HL-60/S4 treated with retinoic acid at 250 ng/mL for 4 days and 3 days (cell line): ENCODE results near the gene DEDD2.
"Not testable (repeated sequence)": the region's sequence is repeated elsewhere in the genome, so short reads cannot be mapped to it uniquely, and the experiment has no call there.

ENCODE experiments used
- in situ Hi-C: fragments of 300-500 bp; cut with MboI; formaldehyde crosslinking; loops from 2 replicates; pipeline ENCODE4 v1.7.0; 2022; ENCODE audit warnings: low sequenced_read_pairs

The DEDD2 gene, protein sequence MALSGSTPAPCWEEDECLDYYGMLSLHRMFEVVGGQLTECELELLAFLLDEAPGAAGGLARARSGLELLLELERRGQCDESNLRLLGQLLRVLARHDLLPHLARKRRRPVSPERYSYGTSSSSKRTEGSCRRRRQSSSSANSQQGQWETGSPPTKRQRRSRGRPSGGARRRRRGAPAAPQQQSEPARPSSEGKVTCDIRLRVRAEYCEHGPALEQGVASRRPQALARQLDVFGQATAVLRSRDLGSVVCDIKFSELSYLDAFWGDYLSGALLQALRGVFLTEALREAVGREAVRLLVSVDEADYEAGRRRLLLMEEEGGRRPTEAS

DNA sequence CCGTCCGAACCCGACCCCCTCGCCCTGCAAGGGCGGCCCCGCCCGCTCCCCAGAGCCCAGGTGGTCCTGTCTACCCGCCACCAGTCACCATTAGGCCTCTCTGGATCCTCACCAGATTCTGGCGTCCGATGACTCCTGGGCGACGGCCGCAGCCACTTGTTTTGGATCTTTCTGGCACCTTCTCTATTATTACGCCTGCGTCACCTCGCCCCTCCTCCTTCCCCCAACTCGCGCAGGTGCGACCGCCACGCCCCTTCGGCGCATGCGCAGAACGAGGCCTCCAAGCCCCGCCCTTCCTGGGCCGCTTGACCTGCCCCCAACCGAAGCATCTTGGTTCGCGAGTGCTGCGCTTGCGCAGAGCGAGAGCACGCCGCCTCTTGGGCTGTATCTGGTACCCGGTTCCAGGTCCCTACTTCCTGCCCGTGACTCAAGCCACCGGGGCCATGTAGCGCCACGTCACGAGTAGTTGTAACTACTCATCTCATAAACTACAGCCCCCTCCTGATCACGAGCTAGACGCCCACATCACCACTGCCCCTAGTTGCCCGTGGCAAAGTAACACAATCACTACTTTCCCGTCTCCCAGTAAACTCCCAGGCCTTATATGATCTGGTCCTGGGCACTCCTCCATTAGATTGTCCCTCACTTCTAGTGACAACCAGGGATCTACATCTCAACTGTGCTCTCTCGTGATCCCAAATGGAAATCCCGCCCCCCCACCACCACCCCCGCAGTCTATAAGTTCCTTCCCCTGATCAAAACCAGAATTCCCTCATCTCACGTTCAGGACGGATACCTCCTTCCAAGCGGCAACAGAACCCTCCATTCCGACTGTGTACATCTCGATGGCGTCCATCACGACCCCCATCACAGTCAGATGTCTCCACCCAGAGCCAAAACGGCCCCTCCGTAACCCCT is at the start of gene DEDD2:
TSS of gene DEDD2 (minus strand) at position 158 of the 918 bp plus-strand sequence. CDS start 670 bp downstream, outside the sequence.
- in situ Hi-C loops: no loop called here

DNA sequence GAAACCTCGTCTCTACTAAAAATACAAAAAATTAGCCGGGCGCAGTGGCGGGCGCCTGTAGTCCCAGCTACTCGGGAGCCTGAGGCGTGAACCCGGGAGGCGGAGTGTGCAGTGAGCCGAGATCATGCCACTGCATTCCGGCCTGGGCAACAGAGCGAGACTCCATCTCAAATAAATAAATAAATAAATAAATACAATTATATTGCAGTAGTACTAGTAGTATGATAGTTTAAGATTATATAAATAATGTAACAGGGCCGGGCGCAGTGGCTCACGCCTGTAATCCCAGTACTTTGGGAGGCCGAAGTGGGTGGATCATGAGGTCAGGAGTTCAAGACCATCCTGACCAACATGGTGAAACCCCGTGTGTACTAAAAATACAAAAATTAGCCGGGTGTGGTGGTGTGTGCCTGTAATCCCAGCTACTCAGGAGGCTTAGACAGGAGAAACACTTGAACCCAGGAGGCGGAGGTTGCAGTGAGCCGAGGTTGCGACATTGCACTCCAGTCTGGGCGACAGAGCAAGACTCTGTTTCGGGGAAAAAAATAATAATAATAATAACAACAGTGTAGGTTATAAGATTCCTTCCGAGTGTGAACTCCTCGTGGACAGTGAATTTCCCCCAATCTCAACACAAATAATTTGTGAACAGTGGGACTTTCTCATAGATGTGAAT is 49.6 kb upstream of the DEDD2 start:
- in situ Hi-C loops: not testable (repeated sequence)

DNA sequence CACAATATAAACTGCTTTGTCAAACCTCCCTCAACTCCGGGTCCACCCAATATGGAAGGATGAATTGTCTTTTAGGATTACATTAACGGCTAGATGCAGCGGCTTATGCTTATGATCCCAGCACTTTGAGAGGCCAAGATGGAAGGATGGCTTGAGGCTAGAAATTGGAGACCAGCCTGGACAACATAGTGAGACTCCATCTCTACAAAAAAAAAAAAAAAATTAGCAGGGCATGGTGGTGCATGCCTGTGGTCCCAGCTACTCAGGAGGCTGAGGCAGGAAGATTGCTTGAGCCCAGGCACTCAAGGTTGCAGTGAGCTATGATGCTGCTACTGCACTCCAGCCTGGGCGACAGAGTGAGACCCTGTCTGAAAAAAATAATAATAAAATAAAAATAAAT is 48.6 kb upstream of the DEDD2 start:
- in situ Hi-C loops: not testable (repeated sequence)

DNA sequence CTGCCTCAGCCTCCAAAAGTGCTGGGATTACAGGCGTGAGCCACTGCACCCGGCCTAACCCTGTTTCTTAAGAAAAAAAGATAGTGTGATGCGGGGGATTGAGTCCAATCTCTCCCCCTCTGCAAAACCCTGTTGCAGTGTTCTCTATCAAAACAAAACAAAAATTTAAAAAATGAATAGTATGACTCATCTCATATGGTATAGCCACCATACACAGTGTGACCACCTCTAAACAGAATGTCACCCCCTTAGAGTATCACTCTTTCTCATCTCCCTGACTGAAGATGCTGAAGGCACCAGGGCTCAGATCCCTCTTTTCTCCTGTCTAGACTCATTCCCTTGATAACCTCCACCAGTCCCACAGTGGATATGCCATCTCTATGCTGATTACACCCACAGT is 44.3 kb upstream of the DEDD2 start:
- in situ Hi-C loops: no loop called here

DNA sequence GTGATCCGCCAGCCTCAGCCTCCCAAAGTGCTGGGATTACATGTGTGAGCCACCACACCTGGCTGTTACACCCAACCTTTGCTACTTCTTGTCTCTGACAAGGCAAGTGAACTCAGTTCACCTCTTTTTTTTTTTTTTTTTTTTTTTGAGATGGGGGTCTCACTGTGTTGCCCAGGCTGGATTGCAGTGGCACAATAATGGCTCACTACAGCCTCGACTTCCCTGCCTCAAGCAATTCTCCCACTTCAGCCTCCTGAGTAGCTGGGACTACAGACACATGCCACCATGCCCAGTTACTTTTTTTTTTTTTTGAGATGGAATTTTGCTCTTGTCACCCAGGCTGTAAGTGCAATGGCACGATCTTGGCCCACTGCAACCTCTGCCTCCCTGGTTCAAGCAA is 40.4 kb upstream of the DEDD2 start:
- in situ Hi-C loops: not testable (repeated sequence)

DNA sequence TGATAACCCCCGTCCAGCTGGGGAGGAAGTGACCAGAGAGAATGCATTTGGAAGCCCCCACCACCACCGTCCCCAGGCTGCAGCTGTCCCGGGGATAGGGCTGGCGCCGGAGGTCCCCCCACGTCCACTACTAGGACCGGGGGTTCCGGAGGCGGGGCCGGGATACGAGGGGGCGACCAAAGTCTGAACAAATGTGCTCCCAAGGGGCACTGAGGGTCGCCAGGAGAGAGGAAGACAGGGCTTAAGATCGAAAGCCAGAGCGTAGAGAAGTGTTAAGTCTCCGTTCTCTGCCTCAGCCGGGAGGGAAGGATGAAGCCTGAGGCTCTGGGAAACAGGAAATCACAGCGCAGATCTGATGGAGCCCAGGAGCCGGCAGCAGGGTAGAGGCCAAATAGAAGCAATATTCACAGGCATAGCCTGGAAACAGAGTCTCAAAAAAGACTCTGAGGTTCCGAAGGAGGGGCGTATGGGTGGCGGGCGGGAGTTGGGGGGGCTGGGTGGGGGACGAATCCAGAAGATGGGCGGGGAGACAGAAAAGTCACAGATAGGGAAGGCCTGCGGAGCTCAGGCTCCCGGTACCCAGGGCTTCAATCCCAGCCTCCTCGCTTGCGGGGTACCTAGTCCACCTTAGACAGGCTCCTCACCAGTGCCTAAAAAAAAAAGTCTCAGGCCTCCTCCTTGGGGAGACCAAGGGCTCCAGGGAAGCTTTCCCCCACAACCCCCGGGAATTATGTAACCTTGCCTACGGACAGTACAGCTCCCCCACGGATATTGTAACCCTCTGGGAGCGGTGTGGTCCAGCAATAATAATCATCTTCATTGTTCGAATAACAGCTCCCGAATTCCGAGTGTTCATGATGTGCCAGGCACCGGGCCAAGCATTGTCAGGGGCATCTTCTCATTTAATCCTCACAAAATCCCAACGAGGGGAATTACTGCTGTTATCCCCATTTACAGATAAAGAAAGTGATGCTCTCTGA is 38.6 kb upstream of the DEDD2 start:
- in situ Hi-C loops: no loop called here

DNA sequence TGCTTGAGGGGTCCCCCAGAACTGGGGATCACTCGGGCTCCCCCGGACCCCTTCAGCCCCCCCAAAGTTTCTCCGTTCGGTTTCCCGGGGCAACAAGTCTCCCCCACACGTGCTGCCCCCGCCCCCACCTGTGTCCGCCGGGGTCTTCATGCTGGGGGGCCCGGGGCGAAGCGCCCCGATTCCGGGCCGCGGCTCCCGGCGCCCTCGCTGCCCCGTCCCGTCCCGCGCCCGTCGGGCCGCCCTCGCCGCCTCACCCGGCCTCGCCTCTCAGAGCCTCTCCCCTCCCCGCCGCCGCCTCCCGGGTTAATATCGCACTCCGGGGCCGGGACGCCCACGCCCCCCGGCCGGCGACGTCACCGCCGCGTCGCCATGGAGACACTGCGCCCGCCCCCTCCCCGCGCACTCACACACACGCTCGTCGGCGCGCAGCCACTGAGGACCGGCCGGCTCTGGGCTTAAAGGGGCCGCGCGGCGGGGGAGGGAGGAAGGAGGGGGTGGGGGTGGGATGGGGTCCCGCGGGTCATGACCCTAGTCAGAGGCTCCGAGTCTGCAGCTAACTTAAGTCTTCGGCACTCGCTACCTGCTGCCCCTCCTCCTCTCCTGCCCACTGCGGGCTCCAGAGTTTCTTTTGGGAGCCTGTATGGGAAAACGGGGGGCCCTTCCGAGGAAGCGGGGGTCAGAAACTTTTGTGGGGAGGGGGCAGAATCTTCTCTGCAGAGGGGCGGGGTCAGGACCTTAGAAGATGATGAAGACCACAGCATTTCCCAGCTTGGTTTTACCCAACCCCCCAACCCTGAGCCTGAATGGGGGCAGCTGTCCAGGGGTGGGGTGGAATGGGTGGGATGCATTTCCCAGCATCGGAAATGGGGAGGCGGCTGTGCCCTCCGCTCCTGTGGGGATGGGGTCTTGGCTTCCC is 37.6 kb upstream of the DEDD2 start, which contains the start of gene ERF:
TSS of gene ERF (minus strand) at position 279 of the 916 bp plus-strand sequence. CDS start at position 150, 129 bp downstream.
- in situ Hi-C loops: no loop called here

DNA sequence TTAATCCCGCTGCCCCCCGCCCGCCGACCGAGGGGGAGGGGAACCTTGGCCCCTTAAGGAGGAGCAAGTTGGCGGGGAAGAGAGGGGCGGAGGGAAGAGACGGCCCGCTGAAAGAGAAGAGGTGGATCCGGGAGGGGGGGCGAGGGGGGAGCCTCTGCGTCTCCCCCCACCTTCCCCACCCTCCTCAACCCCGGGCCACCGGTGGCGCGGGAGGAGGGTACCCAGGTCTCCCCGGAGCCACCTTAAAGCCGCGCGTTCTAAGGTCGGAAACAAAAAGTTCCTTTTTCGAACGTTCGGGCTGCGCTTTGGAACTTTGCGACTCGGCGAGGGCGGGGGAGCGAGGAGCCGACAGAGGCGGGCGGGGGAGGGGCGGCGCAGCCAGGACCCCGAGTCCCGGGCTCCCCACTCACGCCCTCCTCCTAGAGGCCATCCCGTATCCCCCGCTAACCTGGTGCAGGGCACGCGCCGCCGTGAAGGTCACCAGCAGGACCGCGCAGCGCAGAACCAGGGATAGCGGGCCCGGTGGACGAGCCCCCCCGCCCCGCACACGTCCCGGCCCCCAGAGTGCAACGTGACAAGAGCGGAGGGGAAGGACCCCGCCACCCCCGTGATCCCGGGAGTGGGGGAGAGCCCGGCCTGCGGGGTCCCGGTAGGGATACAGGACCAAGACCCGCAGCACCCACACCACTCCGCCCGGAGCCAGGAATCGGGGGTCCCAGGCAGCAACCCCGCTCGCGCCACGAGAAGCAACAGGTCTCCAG is 36.8 kb upstream of the DEDD2 start:
- in situ Hi-C loops: no loop called here

DNA sequence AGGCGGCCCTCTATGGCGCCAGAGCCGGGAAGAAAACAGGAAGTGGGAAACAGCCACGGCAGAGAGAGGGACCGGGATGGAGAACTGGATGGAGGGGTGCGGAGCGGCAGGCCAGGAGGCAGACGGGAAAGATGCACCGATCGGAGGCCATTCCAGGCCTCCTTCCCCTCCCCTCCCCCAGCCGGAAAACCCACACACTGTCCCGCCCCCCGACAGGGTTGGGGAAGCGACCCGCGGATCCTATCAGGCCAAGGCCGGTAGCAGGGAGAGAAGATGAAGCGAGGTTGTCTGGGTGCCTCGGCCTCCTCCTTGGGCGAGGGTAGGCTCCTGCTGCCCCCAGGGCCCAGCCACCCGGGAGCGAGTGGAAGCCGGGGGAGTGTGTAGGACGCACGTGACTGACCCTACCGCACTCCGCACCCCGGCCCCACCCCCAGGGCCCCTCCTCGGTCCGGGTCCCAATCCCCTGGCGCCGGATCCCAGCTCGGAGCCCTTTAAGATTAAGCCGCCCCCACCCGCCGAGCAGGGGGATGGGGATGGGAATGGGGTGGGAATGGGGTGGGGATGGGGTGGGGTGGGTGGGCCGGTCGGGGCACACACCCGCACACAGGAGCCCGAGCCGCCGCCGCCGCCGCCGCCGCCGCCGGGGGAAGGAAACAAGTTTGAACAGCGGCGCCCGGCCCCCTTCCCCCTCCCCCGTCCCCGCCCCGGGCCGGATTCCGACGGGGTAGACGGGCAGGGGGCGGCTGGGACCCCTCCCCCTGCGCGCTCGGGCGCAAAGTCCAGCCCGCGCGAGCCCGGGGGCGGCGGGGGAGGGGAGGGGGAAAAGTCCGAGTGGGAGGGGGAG is 36.0 kb upstream of the DEDD2 start:
- in situ Hi-C loops: no loop called here

DNA sequence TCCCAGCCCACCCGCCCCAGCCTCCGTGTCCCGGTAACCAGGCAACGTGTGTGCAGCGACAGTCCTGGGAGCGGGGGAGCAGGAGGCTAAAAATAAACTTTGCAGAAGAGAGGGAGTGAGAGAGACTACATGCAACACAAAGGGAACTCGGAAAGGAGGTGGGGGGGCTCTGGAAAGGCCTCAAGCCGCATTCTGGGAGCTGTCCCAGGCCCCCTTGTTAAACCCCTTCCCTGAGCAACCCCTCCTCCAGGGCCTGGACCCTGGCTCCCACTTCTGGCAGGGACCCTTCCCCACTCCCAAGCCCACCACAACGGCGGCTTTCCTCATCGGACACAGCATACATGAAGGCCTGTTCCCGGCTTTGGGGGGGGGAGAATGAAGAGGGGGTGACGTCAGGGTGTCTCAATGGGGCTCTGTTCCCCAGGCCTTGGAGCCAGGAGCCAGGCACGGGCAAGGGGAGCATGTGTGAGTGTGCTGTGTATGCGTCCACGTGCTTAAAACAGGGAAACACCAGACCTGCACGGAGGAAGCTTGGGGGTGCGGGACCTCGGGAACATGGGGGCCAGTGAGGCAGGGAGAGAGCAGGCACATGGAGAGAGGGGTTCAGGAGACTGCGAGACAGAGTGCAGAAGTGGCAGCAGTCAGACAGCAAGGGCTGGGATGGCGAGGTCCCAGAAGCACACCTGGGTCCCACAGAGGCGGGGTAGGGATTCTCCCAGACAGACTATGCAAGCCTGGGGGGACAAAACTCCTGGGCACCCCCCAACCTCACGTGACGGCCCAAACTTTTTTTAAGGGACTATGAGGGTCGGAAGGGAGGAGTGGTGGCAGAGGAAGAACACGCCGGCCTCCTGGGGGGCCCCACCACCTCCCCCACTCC is 35.1 kb upstream of the DEDD2 start:
- in situ Hi-C loops: no loop called here

DNA sequence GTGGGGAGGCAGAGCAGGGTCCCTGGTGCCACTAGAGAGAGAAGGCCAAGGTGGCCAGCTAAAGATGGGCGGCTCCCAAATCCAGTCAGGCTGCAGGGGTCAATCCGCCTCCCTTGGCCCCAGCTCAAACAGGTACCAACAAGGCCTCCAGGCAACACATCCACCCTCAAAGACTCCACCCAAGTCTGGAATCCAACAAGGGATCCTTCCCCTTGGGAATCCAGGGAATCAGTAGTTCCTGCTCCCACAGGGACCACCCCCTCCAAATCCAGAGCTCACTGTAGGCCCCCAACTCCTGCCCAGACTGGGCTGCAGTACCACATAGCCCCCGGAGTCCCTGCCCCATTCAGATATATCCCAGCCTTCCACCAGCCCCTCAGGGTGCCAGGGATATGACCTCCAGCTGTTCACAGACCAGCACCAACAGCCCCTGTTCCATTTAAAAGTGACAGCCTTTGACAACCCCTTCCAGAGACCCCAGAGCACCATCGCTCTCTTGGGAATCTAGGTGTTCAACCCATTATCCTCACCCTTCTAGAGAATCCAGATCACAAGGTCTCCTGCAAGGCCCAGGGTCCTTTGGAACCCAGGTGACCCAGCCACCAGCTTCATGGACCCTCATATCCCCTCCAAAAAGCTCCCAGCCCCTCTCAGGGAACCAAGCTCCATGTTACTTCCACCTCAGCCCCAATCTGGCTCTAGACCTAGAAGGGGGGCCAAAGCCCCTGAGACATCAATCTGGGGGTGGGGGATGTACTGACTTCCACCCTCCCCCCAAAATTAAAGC is 34.3 kb upstream of the DEDD2 start:
- in situ Hi-C loops: no loop called here

DNA sequence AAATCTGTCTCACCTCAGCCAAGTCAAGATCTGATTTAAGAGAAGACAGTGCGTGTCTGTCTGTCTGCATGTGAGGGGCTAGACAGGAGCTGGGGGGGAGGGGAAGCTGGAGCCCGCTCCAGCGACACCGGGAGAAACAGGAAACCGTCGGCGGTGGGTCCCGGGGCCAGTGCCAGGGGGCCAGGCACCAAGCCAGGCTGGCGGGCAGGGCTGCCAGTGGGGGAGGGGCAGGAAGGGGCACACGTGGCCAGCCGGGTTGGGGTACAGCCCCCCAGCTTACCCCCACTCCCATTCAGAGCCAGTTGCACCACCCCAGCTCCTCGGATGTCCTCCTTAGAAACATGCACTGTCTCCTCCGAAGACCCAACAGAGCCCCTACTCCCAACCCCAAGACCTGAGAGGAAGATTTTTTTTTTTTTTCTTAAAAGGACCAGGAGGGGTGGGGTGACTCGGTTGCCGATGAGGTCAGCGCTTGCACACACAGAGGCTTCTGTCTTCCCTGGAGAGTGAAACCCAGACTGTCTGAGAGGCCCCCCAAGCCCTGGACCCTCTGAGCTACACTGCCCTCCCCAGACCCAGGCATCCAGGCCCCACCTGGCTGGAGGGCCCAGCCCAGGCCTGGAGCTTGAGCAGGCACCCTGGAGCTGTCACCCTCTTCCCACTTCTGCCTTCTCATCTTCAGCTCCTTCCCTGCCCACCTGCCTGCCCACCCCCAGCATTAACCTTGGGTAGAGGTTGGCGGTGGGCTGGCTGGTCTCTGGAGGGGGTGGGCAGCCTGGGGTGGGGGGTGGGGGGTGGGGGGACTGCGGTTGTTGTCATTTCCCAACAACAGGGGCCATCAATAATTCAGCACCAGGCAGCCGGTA is 33.4 kb upstream of the DEDD2 start:
- in situ Hi-C loops: no loop called here

DNA sequence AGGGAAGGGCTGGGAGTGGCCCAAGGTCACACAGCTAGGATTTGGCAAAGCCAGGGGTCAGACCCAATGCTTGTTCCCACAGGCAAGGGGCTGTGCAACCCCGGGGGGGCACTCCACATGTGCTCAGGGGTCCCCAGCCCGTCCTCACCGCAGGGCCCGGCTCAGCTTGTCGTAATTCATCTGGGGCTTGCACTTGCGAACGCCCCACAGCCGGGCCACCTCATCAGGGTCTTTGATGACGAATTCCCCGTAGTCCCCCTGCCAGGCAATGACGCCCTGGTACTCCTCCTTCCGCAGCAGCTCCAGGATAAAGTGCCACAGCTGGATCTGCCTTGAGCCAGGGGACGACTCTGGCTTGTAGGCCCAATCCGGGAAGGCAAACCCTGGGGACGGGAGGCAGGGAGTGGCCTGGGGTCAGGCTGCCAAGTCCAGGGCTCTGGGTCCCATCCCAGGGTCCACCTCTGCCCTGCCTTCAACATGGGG is 32.7 kb upstream of the DEDD2 start:
- in situ Hi-C loops: no loop called here

DNA sequence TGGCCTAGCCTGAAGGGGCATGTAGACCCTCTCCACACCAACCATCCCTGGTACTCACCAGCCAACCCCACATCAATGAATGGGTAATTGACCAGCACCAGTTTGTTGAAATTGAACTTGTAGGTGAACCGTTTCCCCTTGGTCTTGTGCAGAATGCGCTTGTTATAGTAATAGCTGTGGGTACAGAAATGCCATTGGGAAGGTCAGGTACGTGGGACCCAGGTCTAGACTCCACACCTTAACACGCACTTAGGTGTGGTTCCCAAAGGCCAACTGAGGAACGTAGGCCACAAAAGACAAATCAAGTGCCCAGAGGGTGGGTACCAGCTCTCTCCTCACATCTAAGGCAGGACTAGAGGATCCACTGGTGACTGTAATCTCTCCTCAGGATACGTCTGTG is 32.3 kb upstream of the DEDD2 start:
- in situ Hi-C loops: no loop called here
